Keratinocyte (primary cell): ENCODE data around the gene NRSN1.

Source experiments
- EZH2 ChIP-seq: IDR thresholded peaks from one replicate; pipeline ENCODE4 v1.6.1; 2012; ENCODE audit warnings: inconsistent platforms, mild to moderate bottlenecking, low read length, moderate library complexity
- TF ChIP-seq, protein P1 (sequence below), 3 experiments: IDR thresholded peaks in 1 of 3; conservative IDR thresholded peaks in 1 of 3; optimal IDR thresholded peaks in 1 of 3; 2 replicates in 2 of 3; 3 replicates in 1 of 3; pipeline versions ENCODE3 to v1.5.1; 2011; ENCODE audit warnings: low read length in 3 of 3, mild to moderate bottlenecking in 3 of 3, moderate library complexity in 2 of 3, control low read depth in 1 of 3, inconsistent platforms in 1 of 3; ENCODE audit not compliant: insufficient read depth in 2 of 3; ENCODE audit errors: extremely low read depth in 1 of 3

DNA sequence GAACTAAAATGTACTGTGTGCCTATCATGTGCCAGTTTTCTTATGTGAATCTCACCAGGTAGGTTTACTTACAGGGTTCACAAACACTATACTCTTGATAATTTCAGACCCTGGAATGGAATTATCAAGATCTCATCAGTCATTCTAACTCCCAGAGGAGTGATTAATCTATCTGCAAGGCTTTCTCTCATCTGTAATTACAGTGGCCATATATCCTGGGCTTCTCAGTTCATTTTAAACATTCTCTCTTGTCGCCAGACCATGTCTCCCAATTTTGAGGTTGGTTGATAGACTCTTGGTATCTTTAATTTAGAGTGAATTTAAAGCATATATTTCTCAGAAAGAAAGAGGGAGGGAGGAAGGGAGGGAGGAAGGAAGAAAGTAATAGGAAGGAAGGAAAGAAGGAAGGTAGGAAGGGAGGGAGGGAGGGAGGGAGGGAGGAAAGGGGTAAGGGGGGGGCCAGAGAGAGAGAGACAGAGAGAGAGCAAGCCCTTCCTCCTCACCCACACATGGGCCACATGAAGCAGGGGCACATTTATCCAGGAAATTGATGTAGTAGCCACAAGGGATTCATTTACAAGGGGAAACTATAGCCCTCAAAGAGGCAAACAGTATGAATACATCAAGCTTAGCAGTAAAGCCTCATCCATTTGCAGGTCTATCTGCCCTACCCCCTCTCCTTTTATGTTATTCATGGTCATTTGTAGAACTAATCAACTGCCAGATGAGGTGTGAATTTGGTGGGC lies 25.8 kb upstream of the NRSN1 start:
- TF ChIP-seq, protein P1, sequence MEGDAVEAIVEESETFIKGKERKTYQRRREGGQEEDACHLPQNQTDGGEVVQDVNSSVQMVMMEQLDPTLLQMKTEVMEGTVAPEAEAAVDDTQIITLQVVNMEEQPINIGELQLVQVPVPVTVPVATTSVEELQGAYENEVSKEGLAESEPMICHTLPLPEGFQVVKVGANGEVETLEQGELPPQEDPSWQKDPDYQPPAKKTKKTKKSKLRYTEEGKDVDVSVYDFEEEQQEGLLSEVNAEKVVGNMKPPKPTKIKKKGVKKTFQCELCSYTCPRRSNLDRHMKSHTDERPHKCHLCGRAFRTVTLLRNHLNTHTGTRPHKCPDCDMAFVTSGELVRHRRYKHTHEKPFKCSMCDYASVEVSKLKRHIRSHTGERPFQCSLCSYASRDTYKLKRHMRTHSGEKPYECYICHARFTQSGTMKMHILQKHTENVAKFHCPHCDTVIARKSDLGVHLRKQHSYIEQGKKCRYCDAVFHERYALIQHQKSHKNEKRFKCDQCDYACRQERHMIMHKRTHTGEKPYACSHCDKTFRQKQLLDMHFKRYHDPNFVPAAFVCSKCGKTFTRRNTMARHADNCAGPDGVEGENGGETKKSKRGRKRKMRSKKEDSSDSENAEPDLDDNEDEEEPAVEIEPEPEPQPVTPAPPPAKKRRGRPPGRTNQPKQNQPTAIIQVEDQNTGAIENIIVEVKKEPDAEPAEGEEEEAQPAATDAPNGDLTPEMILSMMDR (optimal IDR thresholded peaks at IDR 0.05 in 1 of 3, IDR thresholded peaks at IDR 0.05 in 1 of 3, conservative IDR thresholded peaks at IDR 0.05 in 1 of 3; ENCODE audit: extremely low read depth in 1 of 3, insufficient read depth in 2 of 3, low read length in 3 of 3): no peak
- no peak for TF ChIP-seq EZH2
